NCI-H2227 (cell line): Measurements from ENCODE around the gene CERT1.
"Not testable (repeated sequence)": the region's sequence is repeated elsewhere in the genome, so short reads cannot be mapped to it uniquely, and the experiment has no call there.

Experiments
- DNase-seq: peaks from one replicate; lab custom pipeline; 2025; ENCODE audit not compliant: unreplicated experiment; lab: John Stamatoyannopoulos, UW

CERT1 gene, protein sequence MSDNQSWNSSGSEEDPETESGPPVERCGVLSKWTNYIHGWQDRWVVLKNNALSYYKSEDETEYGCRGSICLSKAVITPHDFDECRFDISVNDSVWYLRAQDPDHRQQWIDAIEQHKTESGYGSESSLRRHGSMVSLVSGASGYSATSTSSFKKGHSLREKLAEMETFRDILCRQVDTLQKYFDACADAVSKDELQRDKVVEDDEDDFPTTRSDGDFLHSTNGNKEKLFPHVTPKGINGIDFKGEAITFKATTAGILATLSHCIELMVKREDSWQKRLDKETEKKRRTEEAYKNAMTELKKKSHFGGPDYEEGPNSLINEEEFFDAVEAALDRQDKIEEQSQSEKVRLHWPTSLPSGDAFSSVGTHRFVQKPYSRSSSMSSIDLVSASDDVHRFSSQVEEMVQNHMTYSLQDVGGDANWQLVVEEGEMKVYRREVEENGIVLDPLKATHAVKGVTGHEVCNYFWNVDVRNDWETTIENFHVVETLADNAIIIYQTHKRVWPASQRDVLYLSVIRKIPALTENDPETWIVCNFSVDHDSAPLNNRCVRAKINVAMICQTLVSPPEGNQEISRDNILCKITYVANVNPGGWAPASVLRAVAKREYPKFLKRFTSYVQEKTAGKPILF

DNA sequence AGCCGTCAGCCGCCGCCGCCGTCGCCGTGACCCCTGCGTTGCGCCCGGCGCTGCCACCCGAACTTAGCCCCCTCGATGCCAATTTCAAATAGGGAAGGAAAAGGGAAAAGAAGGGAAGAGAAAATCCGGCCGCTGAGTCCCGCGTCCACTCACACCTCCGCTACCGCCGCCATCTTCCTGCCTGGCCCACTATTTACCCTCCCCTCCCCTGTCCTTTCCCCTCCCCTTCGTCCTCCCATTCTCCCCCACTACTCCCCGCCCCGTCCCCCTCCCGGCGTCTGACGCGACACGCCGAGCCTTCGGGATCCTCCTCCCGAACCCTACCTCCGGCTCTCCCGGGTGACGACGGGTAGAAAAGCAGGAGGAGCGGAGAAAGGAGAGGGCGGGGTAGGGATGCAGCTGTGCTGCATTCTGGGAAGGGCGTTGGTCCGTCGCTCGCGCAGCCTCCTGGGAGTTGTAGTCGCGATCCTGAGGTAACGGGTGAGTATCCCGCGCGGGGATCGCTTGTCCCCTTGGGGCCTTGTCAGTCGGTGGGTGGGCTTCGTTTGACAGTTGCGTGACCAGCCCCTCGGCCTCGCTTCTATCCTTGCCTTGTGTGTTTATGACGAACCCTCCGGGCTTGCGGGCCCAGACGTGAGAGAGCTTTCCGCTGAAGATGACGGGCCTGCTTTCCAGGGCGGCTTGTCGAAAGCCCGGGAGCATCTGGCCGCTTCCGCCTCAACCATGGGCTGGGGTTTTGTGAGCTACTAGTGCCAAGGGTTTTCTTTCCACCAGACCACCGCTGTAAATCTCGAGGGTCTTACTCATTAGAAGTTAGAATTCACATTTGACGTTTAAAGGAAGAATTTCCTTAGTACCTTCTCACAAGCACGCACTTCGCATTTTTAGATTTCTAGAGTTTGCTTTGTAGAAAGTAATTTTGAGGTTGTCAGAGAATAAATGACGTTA lies at the start of gene CERT1, which contains the start of gene POLK:
Gene CERT1, minus strand, starts transcription at position 195 of the 948 bp plus-strand sequence. CDS start 422 bp downstream, outside the sequence.
Gene POLK, plus strand, starts transcription at position 457 of the 948 bp plus-strand sequence.
- peak; percentile 96 for DNase-seq

GRCh38 chr5:75560655-75561054 lies 49.2 kb upstream of the CERT1 start:
- not testable (repeated sequence) for DNase-seq

DNA sequence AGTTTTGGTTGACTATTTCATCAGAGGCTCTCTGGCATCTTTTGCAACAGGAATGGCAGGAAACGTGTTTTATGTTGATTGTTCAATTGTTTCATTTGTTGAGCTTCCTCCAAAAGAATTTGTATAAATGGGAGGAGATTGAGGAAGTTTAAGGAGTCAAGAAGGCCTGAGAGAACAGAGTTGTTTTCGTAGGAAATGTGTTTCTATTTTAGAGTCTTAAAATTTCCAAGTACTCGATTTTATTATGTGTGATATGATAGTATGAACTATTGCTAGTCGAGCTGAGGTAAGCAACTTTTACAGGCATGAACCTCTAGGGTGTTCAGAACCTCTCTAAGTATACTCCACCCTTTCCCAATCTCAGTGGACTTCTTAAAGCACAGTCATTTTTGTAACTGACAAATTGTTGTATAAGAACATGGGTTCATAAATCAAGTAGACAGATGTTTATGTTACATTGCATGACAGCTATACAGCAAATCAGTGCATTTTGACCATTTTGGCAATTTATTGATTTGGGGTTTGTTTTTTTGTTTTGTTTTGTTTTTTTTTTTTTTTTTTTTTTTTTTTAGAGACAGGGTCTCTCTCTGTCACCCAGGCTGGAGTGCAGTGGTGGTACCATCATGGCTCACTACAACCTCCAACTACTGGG lies 47.7 kb upstream of the CERT1 start:
- no peak for DNase-seq

- DNase-seq, result no peak
Observed at GRCh38 chr5:75558221-75558620, 46.8 kb upstream of the CERT1 start.

- no peak for DNase-seq
Observed at GRCh38 chr5:75553358-75553757, 41.9 kb upstream of the CERT1 start.

GRCh38 chr5:75552764-75553163 lies 41.3 kb upstream of the CERT1 start:
- no peak for DNase-seq

GRCh38 chr5:75551471-75551870 lies 40.0 kb upstream of the CERT1 start:
- no peak for DNase-seq

DNA sequence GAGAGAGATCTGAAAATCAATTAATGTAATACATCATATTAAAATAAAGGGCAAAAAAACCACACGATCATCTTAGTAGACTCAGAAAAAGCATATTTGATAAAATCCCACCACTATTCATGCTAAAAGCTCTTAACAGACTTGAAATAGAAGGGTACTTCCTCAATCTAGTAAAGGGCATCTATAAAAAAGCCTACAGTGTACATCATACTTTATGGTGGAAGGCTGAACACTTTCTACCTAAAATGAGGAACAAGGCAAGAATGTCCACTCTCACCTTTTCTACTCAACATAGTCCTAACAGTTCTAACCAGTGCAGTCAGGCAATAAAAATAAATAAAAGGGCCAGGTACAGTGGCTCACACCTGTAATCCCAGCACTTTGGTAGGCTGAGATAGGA lies 39.2 kb upstream of the CERT1 start:
- DNase-seq, result no peak

GRCh38 chr5:75547812-75548211 lies 36.4 kb upstream of the CERT1 start:
- no peak for DNase-seq

DNA sequence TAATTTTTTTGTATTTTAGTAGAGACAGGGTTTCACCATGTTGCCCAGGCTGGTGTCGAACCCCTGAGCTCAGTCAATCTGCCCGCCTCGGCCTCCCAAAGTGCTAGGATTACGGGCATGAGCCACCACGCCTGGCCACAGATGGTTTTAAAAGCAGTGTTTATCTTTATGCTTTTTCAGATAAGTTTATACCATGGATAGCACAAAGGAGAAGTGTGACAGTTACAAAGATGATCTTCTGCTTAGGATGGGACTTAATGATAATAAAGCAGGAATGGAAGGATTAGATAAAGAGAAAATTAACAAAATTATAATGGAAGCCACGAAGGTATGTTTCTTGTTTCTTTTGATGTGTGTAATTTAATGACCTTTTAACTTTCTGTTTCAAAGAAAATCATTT lies 35.4 kb upstream of the CERT1 start:
- no peak for DNase-seq

DNA sequence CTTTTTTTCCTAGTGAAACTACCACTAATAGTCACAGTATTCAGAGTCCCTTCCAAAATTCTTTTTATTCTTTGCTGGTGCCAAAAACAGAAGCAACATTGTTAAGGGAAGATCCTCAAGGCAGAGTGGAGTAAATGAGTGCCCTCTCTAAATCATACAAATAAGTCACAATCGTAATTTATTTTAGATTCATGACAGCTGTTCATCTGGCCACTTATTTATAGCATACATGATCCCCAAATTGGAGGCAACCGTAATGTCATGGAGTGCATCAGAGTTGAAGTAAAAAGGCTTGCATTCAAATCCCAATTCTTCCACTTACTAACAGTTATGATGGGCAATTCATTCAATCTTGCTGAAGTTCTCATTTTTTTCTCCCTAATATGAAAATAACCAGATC lies 33.7 kb upstream of the CERT1 start:
- no peak for DNase-seq

GRCh38 chr5:75538211-75538610 lies 26.8 kb upstream of the CERT1 start:
- no peak for DNase-seq

- DNase-seq, result no peak
Observed at GRCh38 chr5:75536694-75537360, 25.4 kb upstream of the CERT1 start.

GRCh38 chr5:75536147-75536546 lies 24.7 kb upstream of the CERT1 start:
- DNase-seq, result no peak

DNA sequence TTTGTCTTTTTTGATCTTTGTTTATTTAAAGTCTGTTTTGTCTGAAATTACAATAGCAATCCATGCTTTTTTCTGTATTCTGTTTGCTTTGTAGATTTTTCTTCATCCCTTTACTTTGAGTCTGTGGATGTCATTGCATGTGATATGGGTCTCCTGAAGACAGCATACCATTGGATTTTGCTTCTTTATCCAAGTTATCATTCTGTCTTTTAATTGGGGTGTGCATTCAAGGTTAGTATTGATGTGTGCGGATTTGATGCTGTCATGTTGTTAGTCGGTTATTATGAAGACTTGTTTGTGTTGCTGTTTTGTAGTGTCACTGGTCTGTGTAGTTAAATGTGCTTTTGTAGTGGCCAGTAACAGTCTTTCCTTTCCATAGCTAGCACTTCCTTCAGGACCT lies 23.3 kb upstream of the CERT1 start:
- no peak for DNase-seq

- not testable (repeated sequence) for DNase-seq
Observed at GRCh38 chr5:75533716-75534115, 22.3 kb upstream of the CERT1 start.

GRCh38 chr5:75532190-75532589 lies 20.8 kb upstream of the CERT1 start:
- DNase-seq, result no peak

- DNase-seq, result no peak
Observed at GRCh38 chr5:75529185-75529584, 17.8 kb upstream of the CERT1 start.

GRCh38 chr5:75526070-75526469 lies 14.6 kb upstream of the CERT1 start:
- no peak for DNase-seq

- no peak for DNase-seq
Observed at GRCh38 chr5:75525344-75525743, 13.9 kb upstream of the CERT1 start.
